Progenitor cell of endocrine pancreas (in vitro differentiated cells): ENCODE results near the gene TRO. TPM values are rescaled to one million over a fixed set of nuclear protein-coding genes. Genes with fewer than 3 reads are reported as not detected.

Experiments
- DNase-seq: peaks from one replicate; pipeline ENCODE4 v3.0.0; 2021; ENCODE audit warnings: low spot score; ENCODE audit not compliant: unreplicated experiment
- H3K27ac Mint-ChIP-seq: 2 replicates; pipeline ENCODE4 v1.8.0; 2021; ENCODE audit warnings: mild to moderate bottlenecking, moderate library complexity, mixed read lengths
- H3K27me3 Mint-ChIP-seq: 2 replicates; pipeline ENCODE4 v1.8.0; 2021; ENCODE audit warnings: mixed read lengths
- H3K36me3 Mint-ChIP-seq: 2 replicates; pipeline ENCODE4 v1.8.0; 2022; ENCODE audit warnings: mixed read lengths; ENCODE audit not compliant: insufficient read depth
- H3K4me1 Mint-ChIP-seq: 2 replicates; pipeline ENCODE4 v1.8.0; 2021; ENCODE audit warnings: low read depth, mixed read lengths
- H3K4me3 Mint-ChIP-seq: 2 replicates; pipeline ENCODE4 v1.8.0; 2021; ENCODE audit warnings: low read depth, mild to moderate bottlenecking, moderate library complexity, mixed read lengths
- H3K9me3 Mint-ChIP-seq: 2 replicates; pipeline ENCODE4 v1.8.0; 2021; ENCODE audit warnings: low read depth, mixed read lengths
- total RNA-seq: library from RNA; stranded (reverse); gene quantifications from 2 replicates; pipeline ENCODE4 v1.2.1, GENCODE V29; 2021
- TF ChIP-seq, protein P1 (sequence below): fragments of 200-600 bp; sonication (generic); IDR thresholded peaks from one replicate; pipeline ENCODE4 v1.5.0; 2021; ENCODE audit warnings: antibody characterized with exemption, mild to moderate bottlenecking; ENCODE audit not compliant: unreplicated experiment

TRO gene
- total RNA-seq, 1 donor from 2014 or later: 169 TPM

DNA sequence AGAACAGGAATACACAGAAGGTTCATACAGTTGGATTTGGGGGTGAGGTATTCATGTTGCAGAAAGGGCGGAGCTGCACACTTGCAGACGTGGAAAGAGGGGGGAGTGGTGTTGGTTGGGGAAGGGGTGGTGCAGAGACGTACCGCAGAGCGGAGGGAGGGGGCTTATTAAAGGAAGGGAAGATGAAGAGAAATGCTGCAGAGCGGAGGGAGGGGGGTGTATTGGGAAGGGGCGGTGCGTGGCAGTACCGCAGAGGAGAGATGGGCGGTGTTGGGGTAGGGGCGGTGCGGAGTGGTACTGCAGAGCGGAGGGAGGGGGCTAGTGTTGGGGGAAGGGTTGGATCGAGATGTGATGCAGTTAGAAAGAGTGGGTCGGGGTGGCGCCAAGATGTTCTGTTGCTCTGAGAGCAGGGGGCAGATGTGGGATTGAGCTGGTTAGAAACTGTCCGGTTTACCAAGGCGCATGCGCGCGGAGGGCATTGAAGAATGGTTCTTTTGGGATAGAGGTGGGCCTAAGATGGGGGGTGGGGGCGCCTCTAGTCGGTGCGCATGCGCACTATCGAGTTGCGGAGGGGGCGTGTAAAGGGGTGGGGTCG lies 900 bp downstream of the TRO start:
- Mint-ChIP-seq H3K9me3 (peaks cover 19% of the 10 kb centered on the region), H3K27me3 (no peaks in the 10 kb centered on the region), H3K36me3 (peaks cover 6% of the 10 kb centered on the region)

DNA sequence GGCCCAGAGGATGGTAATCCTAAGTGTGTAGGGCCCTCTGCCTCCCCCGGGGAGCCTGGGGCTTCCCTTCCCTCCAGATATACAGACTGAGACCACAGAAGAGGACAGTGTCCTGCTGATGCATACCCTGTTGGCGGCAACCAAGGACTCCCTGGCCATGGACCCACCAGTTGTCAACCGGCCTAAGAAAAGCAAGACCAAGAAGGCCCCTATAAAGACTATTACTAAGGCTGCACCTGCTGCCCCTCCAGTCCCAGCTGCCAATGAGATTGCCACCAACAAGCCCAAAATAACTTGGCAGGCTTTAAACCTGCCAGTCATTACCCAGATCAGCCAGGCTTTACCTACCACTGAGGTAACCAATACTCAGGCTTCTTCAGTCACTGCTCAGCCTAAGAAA lies 1.9 kb downstream of the TRO start:
- peak overlapping the region; percentile 96 for H3K4me3 Mint-ChIP-seq
- no peak for DNase-seq
- TF ChIP-seq, protein P1, sequence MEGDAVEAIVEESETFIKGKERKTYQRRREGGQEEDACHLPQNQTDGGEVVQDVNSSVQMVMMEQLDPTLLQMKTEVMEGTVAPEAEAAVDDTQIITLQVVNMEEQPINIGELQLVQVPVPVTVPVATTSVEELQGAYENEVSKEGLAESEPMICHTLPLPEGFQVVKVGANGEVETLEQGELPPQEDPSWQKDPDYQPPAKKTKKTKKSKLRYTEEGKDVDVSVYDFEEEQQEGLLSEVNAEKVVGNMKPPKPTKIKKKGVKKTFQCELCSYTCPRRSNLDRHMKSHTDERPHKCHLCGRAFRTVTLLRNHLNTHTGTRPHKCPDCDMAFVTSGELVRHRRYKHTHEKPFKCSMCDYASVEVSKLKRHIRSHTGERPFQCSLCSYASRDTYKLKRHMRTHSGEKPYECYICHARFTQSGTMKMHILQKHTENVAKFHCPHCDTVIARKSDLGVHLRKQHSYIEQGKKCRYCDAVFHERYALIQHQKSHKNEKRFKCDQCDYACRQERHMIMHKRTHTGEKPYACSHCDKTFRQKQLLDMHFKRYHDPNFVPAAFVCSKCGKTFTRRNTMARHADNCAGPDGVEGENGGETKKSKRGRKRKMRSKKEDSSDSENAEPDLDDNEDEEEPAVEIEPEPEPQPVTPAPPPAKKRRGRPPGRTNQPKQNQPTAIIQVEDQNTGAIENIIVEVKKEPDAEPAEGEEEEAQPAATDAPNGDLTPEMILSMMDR: no peak
- H3K36me3 Mint-ChIP-seq: peaks cover 7% of the 10 kb centered on the region
- no peaks in the 10 kb centered on the region for H3K27me3 Mint-ChIP-seq
- peaks cover 5% of the 10 kb centered on the region for H3K4me1 Mint-ChIP-seq
- peaks cover 12% of the 10 kb centered on the region for H3K9me3 Mint-ChIP-seq
- peak overlapping the region; percentile 97 for H3K27ac Mint-ChIP-seq

More for the DNA sequence above, 900 bp downstream of the TRO start:
- DNase-seq: peak; percentile 57
- Mint-ChIP-seq H3K4me3 (peak overlapping the region; percentile 96), H3K27ac (peak overlapping the region; percentile 97), H3K4me1 (peaks cover 5% of the 10 kb centered on the region)
- TF ChIP-seq, protein P1: no peak

DNA sequence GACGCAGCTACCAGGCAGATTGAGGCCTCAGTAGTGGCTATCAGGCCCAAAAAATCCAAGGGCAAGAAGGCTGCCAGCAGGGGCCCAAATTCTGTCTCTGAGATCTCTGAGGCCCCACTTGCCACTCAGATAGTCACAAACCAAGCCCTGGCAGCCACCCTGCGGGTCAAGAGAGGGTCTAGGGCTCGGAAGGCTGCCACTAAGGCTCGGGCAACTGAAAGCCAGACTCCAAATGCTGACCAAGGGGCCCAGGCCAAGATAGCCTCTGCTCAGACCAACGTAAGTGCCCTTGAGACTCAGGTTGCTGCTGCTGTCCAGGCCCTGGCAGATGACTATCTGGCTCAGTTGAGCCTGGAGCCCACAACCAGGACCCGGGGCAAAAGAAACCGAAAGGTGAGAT lies 2.8 kb downstream of the TRO start:
- TF ChIP-seq, protein P1: no peak
- H3K4me1 Mint-ChIP-seq: peaks cover 5% of the 10 kb centered on the region
- H3K9me3 Mint-ChIP-seq: peaks cover 12% of the 10 kb centered on the region
- H3K27ac Mint-ChIP-seq: no peak overlapping the region
- H3K4me3 Mint-ChIP-seq: no peak overlapping the region
- H3K36me3 Mint-ChIP-seq: peaks cover 8% of the 10 kb centered on the region
- no peak for DNase-seq
- H3K27me3 Mint-ChIP-seq: no peaks in the 10 kb centered on the region

DNA sequence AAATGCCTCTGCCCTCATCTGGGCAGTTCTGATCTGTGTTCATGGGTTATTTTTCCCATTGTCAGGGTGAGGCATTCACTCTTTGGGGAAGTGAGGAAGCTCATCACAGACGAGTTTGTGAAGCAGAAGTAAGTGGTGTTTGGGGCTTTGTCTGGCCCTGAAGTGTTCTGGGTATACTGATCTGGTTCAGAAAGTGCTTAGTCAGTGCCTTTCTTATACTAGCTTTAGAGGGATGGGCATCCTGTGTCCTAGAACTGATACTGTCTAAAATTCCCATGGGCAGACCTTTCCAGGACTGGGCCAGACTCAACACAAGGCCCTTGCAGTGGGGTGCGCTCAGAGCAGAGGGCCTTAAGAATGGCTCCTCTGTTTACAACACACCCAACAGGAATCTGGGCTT lies 6.4 kb downstream of the TRO start:
- DNase-seq: no peak
- H3K36me3 Mint-ChIP-seq: peaks cover 15% of the 10 kb centered on the region
- no peak overlapping the region for H3K27ac Mint-ChIP-seq
- peaks cover 3% of the 10 kb centered on the region for H3K4me1 Mint-ChIP-seq
- no peaks in the 10 kb centered on the region for H3K27me3 Mint-ChIP-seq
- no peak overlapping the region for H3K4me3 Mint-ChIP-seq
- peaks cover 9% of the 10 kb centered on the region for H3K9me3 Mint-ChIP-seq
- TF ChIP-seq, protein P1: no peak

DNA sequence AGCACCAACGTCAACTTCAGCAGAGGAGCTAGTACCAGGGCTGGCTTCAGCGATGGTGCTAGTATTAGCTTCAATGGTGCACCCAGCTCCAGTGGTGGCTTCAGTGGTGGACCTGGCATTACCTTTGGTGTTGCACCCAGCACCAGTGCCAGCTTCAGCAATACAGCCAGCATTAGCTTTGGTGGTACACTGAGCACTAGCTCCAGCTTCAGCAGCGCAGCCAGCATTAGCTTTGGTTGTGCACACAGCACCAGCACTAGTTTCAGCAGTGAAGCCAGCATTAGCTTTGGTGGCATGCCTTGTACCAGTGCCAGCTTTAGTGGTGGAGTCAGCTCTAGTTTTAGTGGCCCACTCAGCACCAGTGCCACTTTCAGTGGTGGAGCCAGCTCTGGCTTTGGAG lies 8.3 kb downstream of the TRO start:
- TF ChIP-seq, protein P1: no peak
- Mint-ChIP-seq H3K27ac (no peak overlapping the region), H3K4me1 (no peaks in the 10 kb centered on the region), H3K4me3 (no peak overlapping the region), H3K27me3 (no peaks in the 10 kb centered on the region), H3K36me3 (peaks cover 14% of the 10 kb centered on the region), H3K9me3 (peaks cover 7% of the 10 kb centered on the region)
- DNase-seq: no peak
